ENCODE data around the gene ANKFN1.

DNA sequence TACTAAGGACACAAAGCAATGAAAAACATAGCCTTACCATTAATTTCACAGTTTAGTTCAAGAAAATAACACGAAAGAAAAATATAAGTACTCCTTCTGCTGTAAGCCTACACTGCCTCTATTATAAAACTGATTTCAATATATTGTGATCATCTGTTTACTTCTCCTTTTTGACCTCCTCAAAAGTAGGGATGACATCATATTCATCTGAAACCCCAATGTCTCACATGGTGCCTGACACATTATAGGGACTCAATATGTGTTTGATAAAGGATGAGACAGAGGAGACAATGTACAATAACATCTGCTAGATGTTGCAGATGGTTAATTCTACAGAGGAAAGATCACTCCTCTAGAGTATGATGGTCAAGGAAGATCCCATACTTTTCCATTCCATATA, 321.8 kb downstream of the ANKFN1 start:
- TF ChIP-seq, protein P1, sequence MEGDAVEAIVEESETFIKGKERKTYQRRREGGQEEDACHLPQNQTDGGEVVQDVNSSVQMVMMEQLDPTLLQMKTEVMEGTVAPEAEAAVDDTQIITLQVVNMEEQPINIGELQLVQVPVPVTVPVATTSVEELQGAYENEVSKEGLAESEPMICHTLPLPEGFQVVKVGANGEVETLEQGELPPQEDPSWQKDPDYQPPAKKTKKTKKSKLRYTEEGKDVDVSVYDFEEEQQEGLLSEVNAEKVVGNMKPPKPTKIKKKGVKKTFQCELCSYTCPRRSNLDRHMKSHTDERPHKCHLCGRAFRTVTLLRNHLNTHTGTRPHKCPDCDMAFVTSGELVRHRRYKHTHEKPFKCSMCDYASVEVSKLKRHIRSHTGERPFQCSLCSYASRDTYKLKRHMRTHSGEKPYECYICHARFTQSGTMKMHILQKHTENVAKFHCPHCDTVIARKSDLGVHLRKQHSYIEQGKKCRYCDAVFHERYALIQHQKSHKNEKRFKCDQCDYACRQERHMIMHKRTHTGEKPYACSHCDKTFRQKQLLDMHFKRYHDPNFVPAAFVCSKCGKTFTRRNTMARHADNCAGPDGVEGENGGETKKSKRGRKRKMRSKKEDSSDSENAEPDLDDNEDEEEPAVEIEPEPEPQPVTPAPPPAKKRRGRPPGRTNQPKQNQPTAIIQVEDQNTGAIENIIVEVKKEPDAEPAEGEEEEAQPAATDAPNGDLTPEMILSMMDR (conservative IDR thresholded peaks at IDR 0.05; ENCODE audit: low read length), result no peak
- TF ChIP-seq EZH2phosphoT487 (IDR thresholded peaks at IDR 0.05; ENCODE audit: borderline replicate concordance), result no peak

Data from Loucy (cell line).